ENCODE data around the gene TBC1D5. TPM values are rescaled to one million over a fixed set of nuclear protein-coding genes. Genes with fewer than 3 reads are reported as not detected.

The TBC1D5 gene
- total and polyA plus RNA-seq, 2 of the 8 experiments (the other 6 are each of a cell fraction or from before 2014, with no cell fraction given): 11.0 to 22.9 TPM

DNA sequence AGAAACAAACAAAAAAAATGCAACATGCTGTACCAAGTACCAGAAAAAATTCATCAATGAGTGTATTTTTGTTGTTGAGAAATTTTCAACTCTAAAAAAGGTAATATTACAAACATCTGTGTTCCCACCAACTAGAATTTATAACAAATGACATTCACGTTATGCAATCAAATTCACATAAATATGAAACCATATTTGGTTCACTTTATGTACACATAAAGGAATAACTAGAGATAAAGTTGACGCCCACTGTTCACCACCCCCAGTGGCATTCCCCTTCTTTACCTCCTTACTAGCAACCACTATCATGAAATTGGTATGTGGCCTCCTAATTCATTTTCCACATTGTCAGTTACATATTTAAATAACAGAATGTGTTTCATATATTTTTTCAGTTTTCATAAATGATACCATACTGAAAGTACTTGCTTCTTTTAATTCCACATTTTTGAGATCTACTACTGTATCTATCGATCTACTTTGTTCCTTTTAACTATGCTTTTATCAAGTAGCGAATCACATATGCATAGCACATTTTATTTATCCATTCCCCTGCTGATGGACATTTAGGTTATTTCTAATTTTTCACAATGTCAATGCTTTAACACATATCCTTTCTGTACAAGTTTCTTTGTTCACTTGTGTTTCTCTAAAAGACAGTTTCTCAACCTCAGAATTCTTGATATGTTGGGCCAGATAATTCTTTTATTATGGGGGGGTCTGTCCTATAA is 34.5 kb downstream of the TBC1D5 start:
- H4K5ac ChIP-seq (ENCODE audit: insufficient read length, low read depth, low read length): no peak overlapping the region
- ChIA-PET POLR2A (ENCODE audit: partially characterized antibody) (no interaction called here), CTCF (ENCODE audit: partially characterized antibody) (no interaction called here)
- peaks cover 0 to 7% of the 10 kb centered on the region in 2 experiments; a peak in 1 of 4 replicates for H3K9me3 ChIP-seq (ENCODE audit: insufficient read depth in 2 of 2, low read depth in 1 of 2, low read length in 1 of 2)
- peaks cover 0 to 3% (median 0%) of the 10 kb centered on the region in 4 experiments; a peak in 2 of 8 replicates for H3K36me3 ChIP-seq (ENCODE audit: control insufficient read depth in 2 of 4, insufficient read depth in 4 of 4, low read length in 3 of 4)
- H3K79me1 ChIP-seq (ENCODE audit: low read depth, low read length): no peaks in the 10 kb centered on the region
- no peak overlapping the region for H3K4me2 ChIP-seq (ENCODE audit: insufficient read depth in 1 of 2, low read depth in 2 of 2, low read length in 2 of 2)
- FAIRE-seq: no peak
- no peaks in the 10 kb centered on the region for H3K27me3 ChIP-seq (replicated peaks in 1 of 4; ENCODE audit: control insufficient read depth in 3 of 4, extremely low read depth in 1 of 4, insufficient read depth in 3 of 4, low read length in 3 of 4)
- WGBS, 2 experiments (ENCODE audit: extremely low coverage in 1 of 2, insufficient coverage in 1 of 2, insufficient read length in 1 of 2, insufficient replicate concordance in 2 of 2, low coverage in 1 of 2, low lambda C conversion rate in 2 of 2, missing lambda C conversion rate in 1 of 2): 94% methylated on average over 4 of the region's 4 CpGs; no CpG with 5 or more reads in 1 of the 2 experiments
- no peak overlapping the region for H3K14ac ChIP-seq (ENCODE audit: insufficient read length)
- no peak overlapping the region for H2AK5ac ChIP-seq (ENCODE audit: low read depth, low read length)
- no peak overlapping the region for H4K91ac ChIP-seq (replicated peaks; ENCODE audit: insufficient read length, low read length)
- no peak overlapping the region for H2BK20ac ChIP-seq (ENCODE audit: low read length)
- no peak overlapping the region for H2BK5ac ChIP-seq (ENCODE audit: low read depth, low read length)
- H3K4ac ChIP-seq (replicated peaks; ENCODE audit: insufficient read length, low read depth, low read length): no peak overlapping the region
- H2BK15ac ChIP-seq (ENCODE audit: low read length): no peak overlapping the region
- no peak overlapping the region for H3K9ac ChIP-seq (replicated peaks in 1 of 4; ENCODE audit: extremely low read depth in 1 of 4, low read depth in 3 of 4, low read length in 3 of 4)
- no peak overlapping the region for H4K8ac ChIP-seq (ENCODE audit: extremely low read depth, insufficient read depth, low read length)
- H3K18ac ChIP-seq (ENCODE audit: extremely low read depth, low read length): no peak overlapping the region
- no peak overlapping the region for H2AFZ ChIP-seq (ENCODE audit: low read length)
- H3K79me2 ChIP-seq (ENCODE audit: control insufficient read depth in 1 of 2, insufficient read depth in 2 of 2, low read length in 2 of 2): no peaks in the 10 kb centered on the region
- H3K4me3 ChIP-seq (ENCODE audit: extremely low read depth in 1 of 4, insufficient read depth in 2 of 4, low read depth in 3 of 4, low read length in 4 of 4): no peak overlapping the region
- no peak overlapping the region for H3K27ac ChIP-seq (ENCODE audit: low read depth, low read length)
- H3K23ac ChIP-seq (ENCODE audit: insufficient read length): no peak overlapping the region
- H2BK120ac ChIP-seq (replicated peaks; ENCODE audit: low read depth, low read length): no peak overlapping the region
- H3K56ac ChIP-seq (replicated peaks; ENCODE audit: insufficient read length, low read depth, low read length): no peak overlapping the region
- H3K23me2 ChIP-seq (ENCODE audit: low read depth, low read length): no peaks in the 10 kb centered on the region
- no peaks in the 10 kb centered on the region for H3K4me1 ChIP-seq (replicated peaks in 1 of 4; ENCODE audit: control insufficient read depth in 3 of 4, insufficient read depth in 4 of 4, low read length in 3 of 4)
- no peak overlapping the region for H2BK12ac ChIP-seq (ENCODE audit: low read depth, low read length)
- DNase-seq (ENCODE audit: low read depth in 1 of 2, low spot score in 2 of 2): no peak
- H4K20me1 ChIP-seq (replicated peaks in 1 of 2; ENCODE audit: control insufficient read depth in 1 of 2, insufficient read depth in 2 of 2, low read length in 2 of 2): no peaks in the 10 kb centered on the region
- no peak for TF ChIP-seq POU5F1 (IDR thresholded peaks at IDR 0.05; ENCODE audit: low read depth, low read length)
- TF ChIP-seq CBX5 (IDR thresholded peaks at IDR 0.05; ENCODE audit: low read depth, low read length): no peak
- TF ChIP-seq, protein P1, sequence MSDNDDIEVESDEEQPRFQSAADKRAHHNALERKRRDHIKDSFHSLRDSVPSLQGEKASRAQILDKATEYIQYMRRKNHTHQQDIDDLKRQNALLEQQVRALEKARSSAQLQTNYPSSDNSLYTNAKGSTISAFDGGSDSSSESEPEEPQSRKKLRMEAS (IDR thresholded peaks at IDR 0.05): no peak
- TF ChIP-seq TCF12 (IDR thresholded peaks at IDR 0.05; ENCODE audit: low read depth, low read length): no peak
- TF ChIP-seq RBBP5 (IDR thresholded peaks at IDR 0.05; ENCODE audit: borderline replicate concordance, low read depth, low read length): no peak
- TF ChIP-seq CHD2 (IDR thresholded peaks at IDR 0.05; ENCODE audit: low read length): no peak
- TF ChIP-seq GTF2F1 (IDR thresholded peaks at IDR 0.05; ENCODE audit: borderline replicate concordance, low read depth, low read length): no peak
- TF ChIP-seq SAP30 (IDR thresholded peaks at IDR 0.05; ENCODE audit: insufficient read depth, insufficient replicate concordance, low read length): no peak
- no peak for TF ChIP-seq POLR2AphosphoS5 (IDR thresholded peaks at IDR 0.05; ENCODE audit: low read depth, low read length)
- TF ChIP-seq SIN3A (conservative IDR thresholded peaks at IDR 0.05 in 1 of 2, IDR thresholded peaks at IDR 0.05 in 1 of 2; ENCODE audit: low read depth in 1 of 2, low read length in 2 of 2): no peak
- TF ChIP-seq, protein P2, sequence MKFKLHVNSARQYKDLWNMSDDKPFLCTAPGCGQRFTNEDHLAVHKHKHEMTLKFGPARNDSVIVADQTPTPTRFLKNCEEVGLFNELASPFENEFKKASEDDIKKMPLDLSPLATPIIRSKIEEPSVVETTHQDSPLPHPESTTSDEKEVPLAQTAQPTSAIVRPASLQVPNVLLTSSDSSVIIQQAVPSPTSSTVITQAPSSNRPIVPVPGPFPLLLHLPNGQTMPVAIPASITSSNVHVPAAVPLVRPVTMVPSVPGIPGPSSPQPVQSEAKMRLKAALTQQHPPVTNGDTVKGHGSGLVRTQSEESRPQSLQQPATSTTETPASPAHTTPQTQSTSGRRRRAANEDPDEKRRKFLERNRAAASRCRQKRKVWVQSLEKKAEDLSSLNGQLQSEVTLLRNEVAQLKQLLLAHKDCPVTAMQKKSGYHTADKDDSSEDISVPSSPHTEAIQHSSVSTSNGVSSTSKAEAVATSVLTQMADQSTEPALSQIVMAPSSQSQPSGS (IDR thresholded peaks at IDR 0.05; ENCODE audit: low read length): no peak
